ENCODE measurements around the gene C17orf50.

Gene C17orf50

DNA sequence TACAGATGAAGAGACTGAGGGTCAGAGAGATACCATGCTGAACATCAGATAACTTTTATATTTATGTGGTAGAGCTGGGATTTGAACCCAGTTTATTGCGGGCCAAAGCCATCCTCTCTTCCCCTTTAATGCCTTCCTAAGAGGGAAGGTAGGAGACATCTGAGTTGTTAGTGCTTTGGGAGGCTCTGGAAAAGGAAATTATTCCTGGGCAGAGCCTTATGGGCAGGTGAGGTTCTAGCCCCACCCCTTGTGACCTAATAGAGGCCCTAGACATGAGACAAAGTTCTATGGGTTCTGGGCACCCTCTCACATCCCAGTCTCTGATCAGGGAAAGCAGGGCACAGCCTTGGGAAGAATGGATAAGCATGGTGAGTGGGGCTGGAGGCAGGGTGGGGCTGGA lies at the start of gene C17orf50:
C17orf50 (plus strand) TSS at position 301 of the 400 bp plus-strand sequence; CDS start at position 356, 55 bp downstream.
- no peak for DNase-seq

DNA sequence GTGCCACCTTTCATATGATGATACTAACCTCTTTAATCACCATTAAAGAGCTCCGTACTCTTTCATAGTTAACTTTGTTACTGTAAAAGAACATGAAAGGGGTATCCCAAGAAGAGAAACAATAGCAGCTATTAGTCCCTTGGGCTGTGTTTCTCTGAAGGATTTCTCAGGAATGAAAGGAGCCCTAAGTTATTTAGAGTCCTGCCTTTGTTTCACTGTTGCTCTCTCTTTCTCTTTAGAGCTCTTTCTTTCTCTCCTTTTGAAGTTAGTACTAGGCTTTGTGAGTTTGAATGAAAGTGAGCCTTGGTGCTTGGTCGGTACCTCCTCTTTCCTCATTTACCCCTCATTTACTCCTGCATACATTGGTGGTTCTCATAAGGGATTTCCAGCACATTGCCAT lies 49.7 kb upstream of the C17orf50 start:
- no peak for DNase-seq

DNA sequence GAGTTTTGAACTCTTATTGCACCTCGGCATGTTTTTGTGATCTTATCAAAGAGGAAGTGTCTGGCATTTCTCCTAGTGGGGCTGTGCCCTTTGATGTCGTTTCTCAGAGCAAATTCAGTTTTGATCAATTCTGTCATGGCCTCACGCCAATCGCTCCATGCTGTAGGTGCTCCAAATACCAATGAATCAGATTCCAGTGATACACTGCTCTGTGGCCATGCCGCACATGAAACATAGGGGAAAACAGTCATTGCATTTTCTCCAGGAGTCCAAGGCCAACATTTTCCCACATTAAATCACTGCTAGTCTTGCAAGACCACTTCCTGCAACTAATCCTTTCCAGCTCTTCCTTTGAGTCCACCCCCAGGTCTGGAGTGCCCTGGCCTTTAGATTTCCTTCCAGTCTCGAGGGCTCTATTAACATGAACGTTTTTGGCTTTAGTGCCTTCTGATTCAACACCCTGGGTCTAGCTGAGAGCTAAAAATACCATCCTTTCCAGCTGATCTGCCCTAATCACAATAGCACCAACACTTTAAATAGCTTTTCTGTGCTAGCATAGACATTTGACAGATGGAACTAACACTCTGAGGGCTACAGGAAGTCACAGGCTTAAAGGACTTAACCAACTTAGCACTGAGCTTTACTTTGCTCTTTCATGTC lies 47.5 kb upstream of the C17orf50 start:
- no peak for DNase-seq

DNA sequence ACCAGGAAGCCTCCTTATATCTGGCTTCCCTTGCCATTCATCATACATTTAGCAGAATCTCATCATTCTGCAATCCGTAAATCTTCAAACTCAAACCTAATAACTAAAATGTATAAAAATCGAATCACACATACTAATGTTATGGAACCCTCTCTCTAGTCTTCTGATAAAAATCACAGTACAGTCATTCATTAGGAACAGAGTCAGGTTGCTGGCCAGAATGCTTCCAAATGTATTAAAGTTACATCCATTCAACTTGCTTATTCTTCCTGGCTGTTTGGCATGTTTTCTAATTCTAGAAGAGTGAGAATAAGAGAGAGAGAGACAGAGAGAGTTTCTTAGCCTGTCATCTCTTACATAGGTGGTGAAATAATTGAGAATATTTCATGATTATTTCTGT lies 45.7 kb upstream of the C17orf50 start:
- no peak for DNase-seq

DNA sequence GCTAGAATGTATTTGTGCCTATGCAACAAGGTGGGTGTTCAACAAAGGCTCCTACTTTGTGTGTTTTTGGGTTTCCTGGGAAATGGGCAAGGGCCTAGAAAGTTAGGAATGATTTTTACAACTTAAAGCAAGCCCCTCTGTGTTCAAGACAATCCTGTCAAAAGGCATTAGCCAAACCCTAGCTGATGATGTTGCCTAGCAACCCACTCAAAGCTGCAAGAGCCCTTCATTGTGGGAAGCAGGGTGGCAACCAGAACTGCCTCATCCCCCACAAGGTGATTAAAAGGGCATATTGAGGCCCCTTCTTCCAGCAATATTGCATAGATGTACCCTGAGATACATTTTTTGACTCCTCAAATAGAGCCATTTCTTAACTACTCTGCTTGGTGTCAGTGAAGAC lies 45.3 kb upstream of the C17orf50 start:
- no peak for DNase-seq

DNA sequence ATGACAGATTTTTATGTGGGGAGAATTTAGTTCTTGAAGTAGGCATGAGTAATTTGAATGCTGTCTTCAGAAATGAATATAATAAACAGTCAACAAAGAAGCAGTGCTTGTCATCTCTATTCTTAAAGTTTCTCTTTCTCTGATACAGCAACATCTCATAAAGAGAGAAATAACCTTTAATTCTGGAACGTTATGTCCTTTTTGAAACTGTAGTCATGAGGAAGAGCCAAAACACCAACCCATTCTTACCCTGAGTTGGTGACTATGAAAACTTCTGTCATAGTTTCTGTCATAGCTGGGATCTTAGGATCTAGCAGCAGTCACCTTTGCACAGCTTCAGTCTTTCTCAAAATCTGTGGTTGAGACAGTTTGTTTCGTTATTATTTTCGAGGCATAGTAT lies 44.5 kb upstream of the C17orf50 start:
- no peak for DNase-seq

DNA sequence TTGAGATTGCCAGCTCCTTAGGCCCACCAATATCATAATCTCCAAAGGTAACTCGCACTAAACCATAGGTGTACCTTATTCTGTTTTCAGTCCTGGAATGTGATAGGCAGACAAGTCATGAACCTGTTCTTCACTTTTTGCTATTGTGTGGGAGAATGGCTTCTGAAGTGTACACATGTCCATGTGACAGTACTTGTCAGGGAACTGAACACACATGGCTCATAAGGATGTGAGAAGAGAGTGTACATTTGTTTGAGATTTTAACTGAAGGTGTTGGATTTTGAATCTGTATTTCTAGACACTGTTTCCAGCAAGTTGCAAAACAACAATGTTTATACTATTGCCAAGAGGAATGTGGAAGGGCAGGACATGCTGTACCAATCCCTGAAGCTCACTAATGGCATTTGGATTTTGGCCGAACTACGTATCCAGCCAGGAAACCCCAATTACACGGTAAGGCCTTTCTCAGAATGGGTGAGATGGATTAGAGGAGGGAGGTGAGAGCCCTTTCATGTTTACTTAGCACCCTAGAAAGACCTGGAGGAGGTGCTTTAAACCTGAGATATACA lies 43.7 kb upstream of the C17orf50 start:
- DNase-seq, result no peak

DNA sequence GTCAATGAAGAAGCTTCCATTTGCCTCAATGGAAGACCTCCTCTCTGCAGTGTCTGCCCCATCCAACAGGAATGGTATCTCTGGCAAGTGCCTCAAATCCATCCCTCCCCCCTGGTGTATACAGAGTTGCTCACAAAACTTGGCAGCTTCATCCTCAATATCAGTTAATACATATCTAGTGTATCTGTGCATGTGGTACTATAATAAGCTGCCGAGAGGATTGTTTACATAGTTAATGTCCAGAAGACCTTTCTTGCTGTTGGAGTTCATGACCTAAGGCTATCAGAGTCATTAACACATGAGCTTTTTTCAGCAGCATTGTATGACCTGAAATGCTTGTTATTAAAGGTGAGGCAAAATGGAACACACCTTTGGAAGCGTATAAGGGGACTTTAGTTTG lies 43.2 kb upstream of the C17orf50 start:
- no peak for DNase-seq

DNA sequence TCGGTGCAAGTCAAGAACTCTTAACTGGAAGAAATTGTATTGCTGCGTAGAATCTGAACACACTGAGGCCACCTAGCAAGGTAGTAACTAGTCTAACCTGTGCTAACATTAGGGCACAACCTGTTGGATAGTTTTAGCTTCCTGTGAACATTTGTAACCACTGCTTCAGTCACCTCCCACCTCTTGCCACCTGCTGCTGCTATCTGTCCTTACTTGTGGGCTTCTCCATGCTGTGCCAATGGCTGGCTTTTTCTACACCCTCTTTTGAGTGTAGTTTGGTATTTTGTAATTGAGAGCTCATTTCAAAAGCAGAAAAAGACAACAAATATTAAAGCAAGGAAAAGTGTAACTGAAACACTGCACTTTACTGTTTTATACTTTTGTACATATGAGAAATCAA lies 37.0 kb upstream of the C17orf50 start:
- DNase-seq, result no peak

DNA sequence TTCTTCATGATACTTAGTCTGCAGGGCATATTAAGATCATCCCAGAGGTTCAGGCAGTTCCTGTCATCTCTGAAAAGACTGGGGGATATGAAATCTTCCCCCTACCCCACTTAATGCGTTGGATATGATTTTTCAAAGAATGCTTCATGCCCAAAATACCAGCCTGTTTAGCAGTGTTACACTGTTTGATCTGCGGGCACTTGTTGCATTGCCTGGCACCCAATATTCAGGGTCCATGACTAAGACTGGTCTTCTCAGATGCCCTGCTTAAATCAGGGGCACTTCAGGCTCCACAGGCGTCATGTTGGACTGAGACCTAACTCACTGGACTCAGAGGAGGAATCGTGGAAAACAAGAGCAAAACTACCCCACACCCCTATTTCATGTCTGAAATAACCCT lies 35.6 kb upstream of the C17orf50 start:
- no peak for DNase-seq

DNA sequence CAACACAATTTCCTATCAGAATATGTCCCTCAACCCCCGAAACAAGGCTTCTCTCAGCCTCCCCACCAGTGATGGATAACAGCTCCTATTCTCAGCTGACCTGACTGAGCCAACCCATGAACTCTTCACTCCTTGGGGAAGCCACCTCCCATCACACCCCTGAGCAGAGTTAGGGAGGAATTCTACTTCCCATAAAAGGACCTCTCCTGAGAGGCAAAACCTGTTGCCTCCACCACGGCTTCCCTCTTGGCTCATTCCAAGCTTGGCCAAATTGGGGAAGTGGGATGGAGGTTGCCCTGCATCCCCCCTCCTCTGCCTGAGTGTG lies 34.9 kb upstream of the C17orf50 start:
- DNase-seq, result no peak

DNA sequence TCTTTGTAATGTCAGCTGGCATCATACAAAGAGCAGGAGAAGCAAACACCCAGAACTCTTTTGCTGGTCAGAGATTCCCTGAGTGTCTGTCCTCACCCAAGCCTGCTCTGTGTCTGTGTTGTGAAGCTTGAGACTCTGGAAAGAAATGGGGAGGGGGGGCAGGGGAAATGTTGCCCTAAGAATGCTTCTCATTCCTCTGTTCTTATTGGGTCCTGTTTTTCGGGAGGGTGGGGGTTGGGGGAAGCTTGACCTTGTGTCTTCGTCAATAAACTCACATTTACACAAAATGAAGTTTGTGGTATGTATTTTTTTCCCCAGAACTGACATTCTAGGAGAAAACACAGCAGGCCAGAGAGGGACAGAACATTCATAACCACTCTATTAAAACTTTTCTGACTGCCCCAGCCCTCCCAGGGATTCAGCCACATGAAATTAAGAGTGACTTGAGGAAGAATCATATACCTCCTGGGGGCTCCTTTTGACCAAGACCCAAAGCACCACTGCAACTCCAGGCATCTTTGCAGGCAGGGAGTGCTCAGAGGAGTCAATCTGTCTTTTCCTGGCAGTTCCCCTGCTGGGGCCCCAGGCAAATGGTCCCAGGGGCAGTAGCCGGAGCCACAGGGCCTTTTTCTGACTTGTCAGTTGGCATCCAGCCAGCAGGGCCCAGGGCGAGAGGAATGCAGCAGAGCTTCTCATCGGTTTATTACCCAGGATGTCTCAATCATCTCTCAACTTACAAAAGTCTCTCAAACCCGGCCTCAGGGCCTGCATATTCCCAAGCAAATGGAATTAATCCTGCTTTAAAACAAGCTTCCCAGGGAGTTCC lies 34.3 kb upstream of the C17orf50 start:
- DNase-seq, result no peak

DNA sequence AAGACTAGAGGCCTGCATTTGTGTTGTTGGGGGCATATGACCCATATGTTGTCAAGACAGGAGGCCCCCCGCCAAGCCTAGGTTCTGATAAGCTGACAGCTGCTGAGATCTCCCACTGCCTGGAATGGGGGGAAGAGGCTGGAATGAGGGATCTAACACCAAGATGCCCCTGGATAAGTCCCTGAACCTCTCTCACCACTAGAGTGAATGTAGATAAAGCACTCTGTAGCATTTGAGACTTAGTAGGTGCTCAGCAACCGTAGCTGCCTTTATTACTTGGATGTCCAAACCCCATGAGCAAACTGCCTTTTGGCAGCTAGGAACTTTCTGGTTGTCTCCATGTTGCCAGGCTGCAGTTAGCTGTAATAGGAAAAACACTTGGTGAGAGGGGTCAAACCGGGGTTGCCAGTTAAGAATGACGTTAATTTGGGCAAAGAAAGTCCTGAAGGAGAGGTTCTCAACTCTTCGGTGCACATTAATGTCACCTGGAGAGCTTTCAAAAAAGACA lies 33.7 kb upstream of the C17orf50 start:
- DNase-seq, result no peak

DNA sequence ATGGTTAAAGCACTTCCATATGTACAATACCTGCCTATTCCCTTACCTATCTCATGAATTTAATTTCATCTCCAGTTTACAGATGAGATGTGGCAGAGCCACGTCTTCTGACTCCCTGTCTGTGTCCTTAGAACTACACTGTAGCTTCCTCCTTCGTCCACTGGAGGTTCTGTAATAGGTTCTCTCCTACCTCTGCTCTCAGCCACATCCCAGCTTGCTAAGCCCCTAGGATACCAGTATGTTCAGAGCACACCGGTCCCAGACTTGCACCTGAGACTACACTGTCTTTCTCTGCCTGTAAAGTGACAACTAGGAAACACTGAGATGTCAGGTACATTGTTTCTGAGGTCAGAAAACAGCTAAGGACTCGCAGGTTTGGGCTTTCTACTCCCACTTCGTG lies 33.1 kb upstream of the C17orf50 start:
- no peak for DNase-seq

DNA sequence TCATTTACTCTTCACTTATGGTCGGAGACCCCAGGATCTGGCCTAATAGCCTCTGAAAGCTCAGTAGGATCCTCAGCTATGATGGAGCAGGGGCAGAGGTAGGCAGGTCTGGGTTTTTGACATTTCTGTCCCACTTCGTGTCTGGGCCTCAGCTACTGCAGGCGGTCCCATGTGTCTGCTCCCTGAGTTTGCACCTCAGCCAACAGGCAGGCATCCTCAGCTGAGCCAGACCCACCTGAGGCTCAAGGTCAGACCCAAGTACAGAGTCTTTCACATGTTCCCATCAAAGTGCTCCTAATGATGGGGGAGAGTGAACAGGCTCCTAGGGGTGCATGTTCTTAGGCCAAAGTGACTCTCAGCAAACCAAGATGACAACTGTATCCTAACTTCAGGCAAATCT lies 32.1 kb upstream of the C17orf50 start:
- DNase-seq, result no peak

DNA sequence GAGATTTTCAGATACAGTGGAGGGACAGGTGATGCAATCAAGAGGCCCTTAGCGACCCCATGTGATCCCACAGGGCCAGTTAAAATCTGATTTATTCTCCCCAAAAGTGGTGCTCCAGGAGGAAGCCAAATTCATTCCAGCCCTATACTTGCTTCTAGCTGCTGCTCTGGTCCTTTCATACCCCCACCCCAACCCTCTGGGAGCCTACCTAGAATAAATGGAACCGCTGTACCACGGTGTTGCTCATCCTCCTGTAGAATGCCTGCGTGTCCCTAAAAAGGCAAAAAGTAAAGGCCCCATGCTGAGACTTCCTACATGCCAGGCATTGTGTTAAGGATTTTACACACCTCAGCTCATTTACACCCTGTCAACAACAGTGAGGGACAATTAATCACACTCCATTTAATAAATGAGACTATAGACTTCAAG lies 31.3 kb upstream of the C17orf50 start:
- no peak for DNase-seq

DNA sequence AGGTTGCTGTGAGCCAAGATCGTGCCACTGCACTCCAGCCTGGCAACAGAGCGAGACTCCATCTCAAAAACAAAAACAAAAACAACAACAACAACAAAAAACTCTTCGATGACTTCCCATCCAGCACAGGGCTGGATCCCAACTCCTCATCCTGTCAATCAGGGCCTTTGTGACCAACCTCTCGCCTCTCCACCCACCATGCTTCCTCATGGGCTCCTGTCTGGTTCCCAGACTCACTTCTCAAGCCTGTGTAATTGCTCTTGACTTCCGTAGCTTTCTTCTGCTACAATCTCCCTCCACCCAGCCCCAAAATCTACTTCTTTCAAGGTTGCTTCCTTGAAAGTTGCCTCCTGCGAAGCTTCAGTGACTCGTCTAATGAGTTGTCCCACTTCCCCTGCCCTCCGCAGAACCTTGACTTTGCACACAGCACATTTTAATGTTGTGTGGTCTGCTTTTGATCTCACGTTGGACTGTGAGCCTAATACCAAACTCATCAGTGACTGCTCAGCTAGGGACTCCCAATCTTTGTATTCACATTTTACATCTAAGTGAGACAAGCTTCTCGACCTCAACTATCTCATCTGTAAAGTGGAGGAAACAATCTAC lies 30.2 kb upstream of the C17orf50 start:
- DNase-seq, result no peak

DNA sequence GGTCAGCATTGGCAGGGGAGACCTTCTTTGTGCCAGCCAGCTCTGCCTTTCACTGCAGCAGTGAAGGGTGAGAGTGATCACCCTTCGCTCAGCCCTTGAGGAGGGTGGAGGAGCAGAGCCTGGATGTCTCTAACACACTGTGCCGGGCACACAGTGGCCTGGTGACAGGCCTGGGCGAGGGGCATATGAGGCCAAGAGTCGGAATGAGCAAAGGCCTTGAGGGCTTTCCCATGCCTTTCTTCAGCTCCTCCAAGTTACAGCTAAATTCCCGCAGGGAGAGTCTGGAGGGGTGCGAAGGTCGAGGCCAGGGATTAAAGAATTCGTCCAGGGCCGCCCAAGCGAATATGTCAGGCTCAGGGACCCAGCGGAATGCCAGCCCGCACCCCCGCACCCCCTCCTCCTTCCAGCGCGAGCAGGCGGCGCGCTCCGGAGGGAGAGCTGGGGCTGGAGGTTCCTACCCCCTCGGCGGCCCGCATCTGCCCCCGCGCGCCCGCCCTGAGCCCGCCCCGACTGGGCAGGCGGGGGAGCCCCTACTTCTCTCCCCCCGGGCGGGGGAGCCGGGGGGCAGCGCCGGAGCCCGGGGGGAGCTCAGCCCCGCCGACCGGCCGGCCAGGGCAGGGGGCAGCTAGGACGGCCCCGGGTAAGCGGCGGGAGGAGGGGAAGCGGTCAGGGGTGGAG lies 29.3 kb upstream of the C17orf50 start, which contains the start of gene RASL10B:
RASL10B (plus strand) TSS at position 401 of the 678 bp plus-strand sequence. CDS start 3,546 bp downstream, outside the sequence.
- peak; percentile 75 for DNase-seq

DNA sequence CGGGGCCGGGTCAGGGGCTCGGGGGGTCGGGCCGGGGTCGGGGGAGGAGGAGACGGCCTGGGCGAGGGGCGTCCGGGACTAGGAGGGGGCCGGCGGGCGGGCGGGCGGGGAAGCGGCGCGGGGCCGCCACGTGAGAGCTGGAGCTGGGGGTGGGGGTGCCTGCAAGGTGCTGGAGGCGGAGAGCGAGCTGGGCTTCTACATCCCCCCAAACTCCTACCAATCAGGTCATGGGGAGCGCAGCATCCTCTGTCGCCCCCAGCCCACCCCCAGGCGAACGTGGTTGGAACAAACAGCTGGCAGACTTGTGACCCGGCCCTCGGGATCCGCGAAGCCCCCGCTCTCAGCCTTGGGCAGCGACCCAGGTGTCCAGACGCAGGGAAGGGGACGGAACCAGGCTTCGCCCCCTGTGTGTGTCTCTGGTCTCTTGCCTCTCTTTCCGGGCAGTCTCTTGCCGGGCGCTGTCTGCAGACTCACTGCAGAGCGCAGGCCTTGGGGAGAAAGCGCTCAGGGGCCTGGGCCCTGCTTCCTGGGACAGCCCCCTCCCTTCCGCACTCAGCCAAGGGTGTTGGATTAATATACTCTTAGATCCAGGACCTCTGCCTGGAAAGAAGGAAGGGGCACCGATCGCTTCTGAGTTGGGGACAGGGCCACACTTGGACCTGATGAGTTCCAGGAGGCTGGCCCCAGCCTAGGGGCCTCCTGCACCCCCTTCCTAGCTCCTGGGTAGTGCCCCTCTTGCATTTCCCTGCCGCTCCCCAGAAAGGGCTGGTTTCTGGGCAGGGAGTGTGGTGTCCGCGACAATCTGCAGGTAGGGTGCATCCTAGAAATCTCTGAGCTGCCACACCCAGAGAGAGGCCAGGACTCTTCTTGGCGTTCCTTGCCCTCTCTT lies 28.5 kb upstream of the C17orf50 start:
- no peak for DNase-seq

DNA sequence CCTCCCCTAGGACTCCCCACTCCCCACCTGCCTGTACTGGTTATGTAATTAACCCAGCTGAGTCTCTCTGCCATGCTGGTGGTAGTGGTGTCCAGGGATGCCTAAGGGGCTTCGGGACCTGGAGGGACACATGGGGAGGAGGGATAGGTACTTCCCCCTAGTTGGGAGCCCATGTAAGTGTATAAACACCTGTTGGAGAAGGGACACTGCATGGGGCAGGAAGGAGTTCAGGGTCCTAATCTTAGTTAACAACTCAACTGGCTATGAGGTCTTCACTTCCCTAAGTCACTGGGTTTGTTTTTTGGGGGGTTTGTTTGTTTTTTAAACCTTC lies 27.9 kb upstream of the C17orf50 start:
- DNase-seq, result no peak

DNA sequence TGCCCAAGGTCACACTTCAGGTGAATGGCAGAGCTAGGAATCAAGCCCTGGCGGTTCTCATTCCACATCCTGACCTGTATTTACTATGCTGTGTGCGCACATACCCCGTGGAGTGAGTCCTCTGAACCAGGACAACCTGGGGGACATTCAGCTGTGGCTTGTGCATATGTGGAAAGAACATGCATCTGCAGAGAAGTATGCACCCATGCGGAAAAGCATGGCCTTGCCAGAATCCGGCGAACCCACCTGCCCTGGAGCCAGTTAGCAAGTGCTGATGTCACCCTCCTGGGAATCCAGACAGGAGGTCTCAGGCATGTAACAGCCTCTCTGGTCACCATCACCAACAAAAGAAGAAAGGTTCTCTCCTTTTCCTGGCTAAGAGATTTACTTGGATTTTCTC lies 27.3 kb upstream of the C17orf50 start:
- no peak for DNase-seq

DNA sequence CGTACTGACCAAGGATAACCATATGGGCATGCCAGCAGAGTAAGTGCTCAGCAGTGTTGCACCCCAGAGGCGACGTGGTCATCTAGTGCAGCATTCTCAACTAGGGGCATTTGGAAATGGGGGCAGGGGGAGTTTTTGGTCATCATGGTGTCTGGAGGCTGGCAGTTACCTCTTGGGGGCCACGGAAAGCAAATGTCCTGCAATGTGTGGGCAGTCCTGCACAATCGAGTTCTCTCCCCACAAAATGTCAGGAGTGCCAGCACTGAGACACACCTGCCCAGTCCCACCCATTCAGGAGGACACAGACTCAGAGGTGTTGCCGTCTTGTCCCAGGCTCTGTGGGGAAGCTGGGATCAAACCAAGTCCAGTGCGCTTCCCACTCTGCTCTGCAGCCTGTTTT lies 26.3 kb upstream of the C17orf50 start:
- no peak for DNase-seq
